Femur (tissue), 1 donor: Measurements from ENCODE around the gene NVL.
"Not testable (repeated sequence)": the region's sequence is repeated elsewhere in the genome, so short reads cannot be mapped to it uniquely, and the experiment has no call there.

Experiments
- DNase-seq: peaks from one replicate; pipeline ENCODE4 v3.0.0-alpha.2; 2017

Gene NVL

GRCh38 chr1:224333939-224334786, 4.2 kb upstream of the NVL start:
- DNase-seq: no peak

- no peak for DNase-seq
Observed at GRCh38 chr1:224333309-224333926, 3.4 kb upstream of the NVL start.

- DNase-seq: no peak
Observed at GRCh38 chr1:224331824-224332223, 1.9 kb upstream of the NVL start.

- no peak for DNase-seq
Observed at GRCh38 chr1:224331326-224331725, 1.4 kb upstream of the NVL start.

- no peak for DNase-seq
Observed at GRCh38 chr1:224329484-224329841, 509 bp downstream of the NVL start.

GRCh38 chr1:224328644-224329043, 1.3 kb downstream of the NVL start:
- no peak for DNase-seq

GRCh38 chr1:224325959-224326358, 4.0 kb downstream of the NVL start:
- no peak for DNase-seq

GRCh38 chr1:224321706-224322105, 8.3 kb downstream of the NVL start:
- no peak for DNase-seq

- DNase-seq: no peak
Observed at GRCh38 chr1:224317383-224318045, 12.5 kb downstream of the NVL start.

- DNase-seq: no peak
Observed at GRCh38 chr1:224312025-224312424, 17.9 kb downstream of the NVL start.

- not testable (repeated sequence) for DNase-seq
Observed at GRCh38 chr1:224311503-224311902, 18.5 kb downstream of the NVL start.

- no peak for DNase-seq
Observed at GRCh38 chr1:224308064-224308463, 21.9 kb downstream of the NVL start.

GRCh38 chr1:224304767-224305166, 25.2 kb downstream of the NVL start:
- DNase-seq: no peak

GRCh38 chr1:224302947-224303346, 27.0 kb downstream of the NVL start:
- DNase-seq: no peak

- DNase-seq: no peak
Observed at GRCh38 chr1:224301391-224301790, 28.6 kb downstream of the NVL start.

- no peak for DNase-seq
Observed at GRCh38 chr1:224300346-224300745, 29.6 kb downstream of the NVL start.

- DNase-seq: no peak
Observed at GRCh38 chr1:224298346-224299330, 31.3 kb downstream of the NVL start.

- DNase-seq: no peak
Observed at GRCh38 chr1:224294775-224295174, 35.2 kb downstream of the NVL start.

- no peak for DNase-seq
Observed at GRCh38 chr1:224292419-224292818, 37.6 kb downstream of the NVL start.

GRCh38 chr1:224289396-224289795, 40.6 kb downstream of the NVL start:
- no peak for DNase-seq

GRCh38 chr1:224287714-224288113, 42.3 kb downstream of the NVL start:
- no peak for DNase-seq

- DNase-seq: no peak
Observed at GRCh38 chr1:224282140-224282539, 47.8 kb downstream of the NVL start.
